GM21723 (cell line): ENCODE results near the gene NSUN5.
"Not testable (repeated sequence)": the region's sequence is repeated elsewhere in the genome, so short reads cannot be mapped to it uniquely, and the experiment has no call there.

Source experiments
- ATAC-seq: cut with Tn5 transposase; IDR thresholded peaks from one replicate; pipeline ENCODE4 v1.9.1; 2021; ENCODE audit warnings: mild to moderate bottlenecking, moderate library complexity; ENCODE audit not compliant: unreplicated experiment

NSUN5 gene

GRCh38 chr7:73297706-73298105 lies 10.9 kb downstream of the NSUN5 start:
- ATAC-seq = not testable (repeated sequence)

- not testable (repeated sequence) for ATAC-seq
These were observed 11.4 kb downstream of the NSUN5 start for GRCh38 chr7:73297235-73297634.

GRCh38 chr7:73277210-73277609 lies 31.4 kb downstream of the NSUN5 start:
- not testable (repeated sequence) for ATAC-seq

GRCh38 chr7:73267813-73268212 lies 40.8 kb downstream of the NSUN5 start:
- ATAC-seq = not testable (repeated sequence)

- ATAC-seq = peak; percentile 76
These were observed 41.8 kb downstream of the NSUN5 start for GRCh38 chr7:73266719-73267368.

GRCh38 chr7:73262416-73262815 lies 46.2 kb downstream of the NSUN5 start:
- ATAC-seq = not testable (repeated sequence)
